ENCODE results near the gene HSPA4L.

HSPA4L gene

DNA sequence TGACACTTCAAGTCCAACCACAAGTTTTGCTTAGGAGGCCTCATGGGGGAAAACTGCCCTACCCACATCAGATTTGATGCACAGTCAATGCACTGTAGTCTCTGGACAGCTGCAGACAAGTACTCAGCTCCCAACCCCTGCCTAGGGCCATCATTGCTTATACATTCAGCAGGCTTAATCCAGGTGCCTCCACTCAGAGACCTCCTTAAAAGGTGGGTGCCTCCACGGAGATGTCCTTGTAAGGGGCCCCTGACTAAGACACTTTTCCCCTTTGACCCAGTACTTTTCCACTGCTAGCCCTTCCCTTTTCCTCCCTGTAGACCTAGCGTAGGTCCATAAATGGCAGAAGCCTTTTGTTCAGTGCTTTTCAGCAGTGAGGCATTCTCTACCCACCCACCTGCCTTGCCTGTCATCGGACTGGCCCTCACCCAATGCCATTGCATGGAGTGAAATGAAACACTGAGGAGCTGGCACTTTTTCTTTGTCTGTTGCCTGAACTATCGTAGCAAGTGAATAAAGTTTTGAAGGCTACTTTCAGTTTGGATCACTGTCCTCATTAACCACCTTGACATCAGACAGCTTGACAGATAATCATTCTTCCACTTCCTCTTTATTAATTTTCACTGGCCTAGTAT is 74.8 kb downstream of the HSPA4L start:
- peaks cover 63% of the 10 kb centered on the region for H3K9me3 Mint-ChIP-seq
- no peak for DNase-seq
- H3K36me3 Mint-ChIP-seq (ENCODE audit: low read depth), result peaks cover 62% of the 10 kb centered on the region
- peaks cover 3% of the 10 kb centered on the region for H3K27me3 Mint-ChIP-seq (ENCODE audit: low read depth, poor library complexity)
- H3K4me1 Mint-ChIP-seq, result peaks cover 5% of the 10 kb centered on the region
- TF ChIP-seq, protein P1, sequence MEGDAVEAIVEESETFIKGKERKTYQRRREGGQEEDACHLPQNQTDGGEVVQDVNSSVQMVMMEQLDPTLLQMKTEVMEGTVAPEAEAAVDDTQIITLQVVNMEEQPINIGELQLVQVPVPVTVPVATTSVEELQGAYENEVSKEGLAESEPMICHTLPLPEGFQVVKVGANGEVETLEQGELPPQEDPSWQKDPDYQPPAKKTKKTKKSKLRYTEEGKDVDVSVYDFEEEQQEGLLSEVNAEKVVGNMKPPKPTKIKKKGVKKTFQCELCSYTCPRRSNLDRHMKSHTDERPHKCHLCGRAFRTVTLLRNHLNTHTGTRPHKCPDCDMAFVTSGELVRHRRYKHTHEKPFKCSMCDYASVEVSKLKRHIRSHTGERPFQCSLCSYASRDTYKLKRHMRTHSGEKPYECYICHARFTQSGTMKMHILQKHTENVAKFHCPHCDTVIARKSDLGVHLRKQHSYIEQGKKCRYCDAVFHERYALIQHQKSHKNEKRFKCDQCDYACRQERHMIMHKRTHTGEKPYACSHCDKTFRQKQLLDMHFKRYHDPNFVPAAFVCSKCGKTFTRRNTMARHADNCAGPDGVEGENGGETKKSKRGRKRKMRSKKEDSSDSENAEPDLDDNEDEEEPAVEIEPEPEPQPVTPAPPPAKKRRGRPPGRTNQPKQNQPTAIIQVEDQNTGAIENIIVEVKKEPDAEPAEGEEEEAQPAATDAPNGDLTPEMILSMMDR (IDR thresholded peaks at IDR 0.05), result no peak
- H3K4me3 Mint-ChIP-seq, result no peak overlapping the region
- peak overlapping the region; percentile 92 for H3K27ac Mint-ChIP-seq

DNA sequence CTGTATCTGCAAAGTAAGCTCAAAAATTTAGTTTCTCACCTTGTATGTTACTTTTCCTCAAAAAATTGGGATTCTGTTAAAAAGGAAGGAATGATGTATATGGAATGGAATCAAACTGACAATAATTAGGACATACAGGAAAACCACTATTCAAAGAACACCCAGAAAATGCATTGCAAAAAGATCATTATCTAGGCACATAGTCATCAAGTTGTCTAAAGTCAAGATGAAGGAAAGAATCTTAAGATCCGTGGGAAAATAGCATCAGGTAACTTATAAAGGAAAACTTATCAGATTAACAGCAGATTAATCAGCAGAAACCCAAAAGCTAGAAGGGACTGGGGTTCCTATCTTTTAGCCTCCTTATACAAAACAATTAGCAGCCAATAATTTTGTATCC is 75.5 kb downstream of the HSPA4L start:
- Mint-ChIP-seq H3K27ac (no peak overlapping the region), H3K4me1 (peaks cover 5% of the 10 kb centered on the region), H3K27me3 (ENCODE audit: low read depth, poor library complexity) (peaks cover 3% of the 10 kb centered on the region), H3K9me3 (peaks cover 66% of the 10 kb centered on the region), H3K36me3 (ENCODE audit: low read depth) (peaks cover 62% of the 10 kb centered on the region), H3K4me3 (no peak overlapping the region)
- DNase-seq, result no peak
- TF ChIP-seq, protein P1 (IDR thresholded peaks at IDR 0.05), result no peak

DNA sequence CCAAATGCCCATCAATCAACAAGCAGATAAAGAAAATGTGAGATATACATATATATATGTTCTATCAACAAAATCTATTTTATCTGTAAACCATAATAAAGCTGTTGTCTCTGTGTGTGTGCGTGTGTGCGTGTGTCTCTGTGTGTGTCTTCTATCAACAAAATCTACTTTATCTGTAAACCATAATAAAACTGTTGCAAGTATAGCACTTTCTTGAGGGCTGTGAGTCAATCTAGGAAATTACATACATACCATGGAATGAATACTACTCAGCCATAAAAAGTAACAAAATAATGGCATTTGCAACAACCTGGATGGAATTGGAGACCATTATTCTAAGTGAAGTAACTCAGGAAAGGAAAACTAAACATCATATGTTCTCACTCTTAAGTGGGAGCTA is 86.1 kb downstream of the HSPA4L start:
- no peak for DNase-seq
- no peaks in the 10 kb centered on the region for H3K27me3 Mint-ChIP-seq (ENCODE audit: low read depth, poor library complexity)
- TF ChIP-seq, protein P1 (IDR thresholded peaks at IDR 0.05), result no peak
- no peak overlapping the region for H3K4me3 Mint-ChIP-seq
- H3K4me1 Mint-ChIP-seq, result no peaks in the 10 kb centered on the region
- peaks cover 19% of the 10 kb centered on the region for H3K36me3 Mint-ChIP-seq (ENCODE audit: low read depth)
- no peak overlapping the region for H3K27ac Mint-ChIP-seq
- H3K9me3 Mint-ChIP-seq, result peaks cover 11% of the 10 kb centered on the region

DNA sequence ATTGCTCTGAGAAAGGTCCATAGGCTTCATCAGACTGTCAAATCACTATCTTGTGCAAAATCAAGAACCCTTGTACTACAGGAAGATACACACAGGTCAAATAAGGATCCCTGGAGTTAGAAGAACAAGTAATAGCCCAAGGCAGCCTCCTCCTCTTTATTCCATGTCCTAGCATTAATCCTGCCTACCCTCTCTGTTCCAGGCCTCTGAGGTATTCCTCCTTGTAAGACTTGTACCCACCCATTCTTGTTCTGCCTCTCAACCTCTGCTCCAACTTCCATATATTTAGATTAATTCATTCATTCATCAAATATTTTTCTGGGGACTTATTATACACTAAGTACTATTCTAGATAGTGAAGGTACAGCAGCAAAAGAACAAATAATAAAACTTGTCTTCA is 88.2 kb downstream of the HSPA4L start:
- H3K4me3 Mint-ChIP-seq, result no peak overlapping the region
- H3K36me3 Mint-ChIP-seq (ENCODE audit: low read depth), result peaks cover 34% of the 10 kb centered on the region
- peak overlapping the region; percentile 34 for H3K27ac Mint-ChIP-seq
- TF ChIP-seq, protein P1 (IDR thresholded peaks at IDR 0.05), result no peak
- H3K9me3 Mint-ChIP-seq, result peaks cover 10% of the 10 kb centered on the region
- no peaks in the 10 kb centered on the region for H3K4me1 Mint-ChIP-seq
- H3K27me3 Mint-ChIP-seq (ENCODE audit: low read depth, poor library complexity), result no peaks in the 10 kb centered on the region
- no peak for DNase-seq

DNA sequence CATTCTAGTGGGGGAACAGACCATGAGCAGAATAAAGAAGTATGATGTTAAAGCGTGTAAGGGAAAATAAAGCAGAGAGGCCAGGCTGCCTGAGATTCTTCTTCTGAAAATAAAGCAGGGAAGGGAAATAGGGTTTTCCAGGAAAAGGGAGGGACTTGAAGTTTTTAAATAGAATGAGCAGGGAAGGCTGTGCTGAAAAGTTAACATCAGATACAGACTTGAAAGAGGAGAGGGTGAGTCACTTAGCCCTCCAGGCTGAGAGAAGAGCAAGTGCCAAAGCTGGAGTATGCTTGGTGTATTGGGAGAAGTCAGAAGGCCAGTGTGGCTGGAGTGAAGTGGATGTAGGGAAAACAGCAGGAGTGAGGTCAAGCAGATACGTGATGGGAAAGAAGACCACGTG is 88.6 kb downstream of the HSPA4L start:
- H3K9me3 Mint-ChIP-seq, result peaks cover 10% of the 10 kb centered on the region
- no peak for DNase-seq
- H3K36me3 Mint-ChIP-seq (ENCODE audit: low read depth), result peaks cover 38% of the 10 kb centered on the region
- H3K27me3 Mint-ChIP-seq (ENCODE audit: low read depth, poor library complexity), result no peaks in the 10 kb centered on the region
- peak overlapping the region; percentile 34 for H3K27ac Mint-ChIP-seq
- H3K4me3 Mint-ChIP-seq, result no peak overlapping the region
- TF ChIP-seq, protein P1 (IDR thresholded peaks at IDR 0.05), result no peak
- no peaks in the 10 kb centered on the region for H3K4me1 Mint-ChIP-seq

DNA sequence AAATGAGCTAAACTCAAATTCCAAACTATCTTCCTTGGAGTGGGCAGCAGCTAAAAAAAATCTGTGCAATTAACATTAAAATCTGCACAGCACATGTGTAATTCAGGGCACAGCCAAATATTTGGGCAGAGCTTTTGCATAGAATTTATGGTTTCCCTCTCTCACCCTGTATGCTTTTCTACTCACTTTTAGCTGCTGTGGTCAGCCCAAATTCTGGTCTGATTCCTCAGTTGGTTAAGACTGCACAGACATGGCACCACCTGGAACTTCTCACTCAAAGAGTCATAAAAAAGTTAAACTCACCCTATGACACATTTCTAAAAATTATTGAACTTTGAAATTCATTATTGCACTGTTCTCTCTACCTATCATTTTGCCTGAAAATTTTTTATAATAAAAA is 93.7 kb downstream of the HSPA4L start:
- Mint-ChIP-seq H3K4me3 (no peak overlapping the region), H3K36me3 (ENCODE audit: low read depth) (peaks cover 41% of the 10 kb centered on the region), H3K4me1 (peaks cover 17% of the 10 kb centered on the region), H3K27ac (no peak overlapping the region), H3K9me3 (peaks cover 10% of the 10 kb centered on the region), H3K27me3 (ENCODE audit: low read depth, poor library complexity) (no peaks in the 10 kb centered on the region)
- TF ChIP-seq, protein P1 (IDR thresholded peaks at IDR 0.05), result no peak
- no peak for DNase-seq

All from nephron progenitor cell (in vitro differentiated cells).